AG09309 (cell line): ENCODE data around the gene CCDC122.

Experiments
- DNase-seq: peaks from one replicate; pipeline ENCODE4 v3.0.0-alpha.2; 2010; ENCODE audit warnings: low read depth
- H3K4me3 ChIP-seq: 2 replicates; pipeline ENCODE4 v1.5.1; 2011; ENCODE audit warnings: mild to moderate bottlenecking, low read depth, low read length, moderate library complexity; ENCODE audit not compliant: control insufficient read depth
- CTCF ChIP-seq: IDR thresholded peaks from 2 replicates; pipeline ENCODE4 v1.5.1; 2011; ENCODE audit warnings: mild to moderate bottlenecking, low read depth, low read length, inconsistent platforms; ENCODE audit not compliant: insufficient read depth, control insufficient read depth; ENCODE audit errors: missing control alignments

The CCDC122 gene

GRCh38 chr13:43915451-43915850, 35.9 kb upstream of the CCDC122 start:
- TF ChIP-seq CTCF = no peak
- no peak overlapping the region for H3K4me3 ChIP-seq
- no peak for DNase-seq

- TF ChIP-seq CTCF = no peak
- no peak overlapping the region for H3K4me3 ChIP-seq
- no peak for DNase-seq
Measured at GRCh38 chr13:43911871-43912270, 32.3 kb upstream of the CCDC122 start.

- no peak overlapping the region for H3K4me3 ChIP-seq
- DNase-seq = no peak
- no peak for TF ChIP-seq CTCF
Measured at GRCh38 chr13:43911278-43911677, 31.7 kb upstream of the CCDC122 start.

GRCh38 chr13:43910856-43911255, 31.3 kb upstream of the CCDC122 start:
- no peak for TF ChIP-seq CTCF
- no peak overlapping the region for H3K4me3 ChIP-seq
- DNase-seq = no peak

GRCh38 chr13:43908156-43909126, 28.9 kb upstream of the CCDC122 start:
- peak; percentile 46 for TF ChIP-seq CTCF
- H3K4me3 ChIP-seq = no peak overlapping the region
- no peak for DNase-seq

GRCh38 chr13:43905435-43906031, 26.0 kb upstream of the CCDC122 start:
- no peak for DNase-seq
- H3K4me3 ChIP-seq = no peak overlapping the region

More at GRCh38 chr13:43905435-43906031, 26.0 kb upstream of the CCDC122 start:
- peak; percentile 60 for TF ChIP-seq CTCF
